ENCODE results near the gene OTOP3.

GRCh38 chr17:74918906-74919305, 16.8 kb upstream of the OTOP3 start:
- TF ChIP-seq, protein P1, sequence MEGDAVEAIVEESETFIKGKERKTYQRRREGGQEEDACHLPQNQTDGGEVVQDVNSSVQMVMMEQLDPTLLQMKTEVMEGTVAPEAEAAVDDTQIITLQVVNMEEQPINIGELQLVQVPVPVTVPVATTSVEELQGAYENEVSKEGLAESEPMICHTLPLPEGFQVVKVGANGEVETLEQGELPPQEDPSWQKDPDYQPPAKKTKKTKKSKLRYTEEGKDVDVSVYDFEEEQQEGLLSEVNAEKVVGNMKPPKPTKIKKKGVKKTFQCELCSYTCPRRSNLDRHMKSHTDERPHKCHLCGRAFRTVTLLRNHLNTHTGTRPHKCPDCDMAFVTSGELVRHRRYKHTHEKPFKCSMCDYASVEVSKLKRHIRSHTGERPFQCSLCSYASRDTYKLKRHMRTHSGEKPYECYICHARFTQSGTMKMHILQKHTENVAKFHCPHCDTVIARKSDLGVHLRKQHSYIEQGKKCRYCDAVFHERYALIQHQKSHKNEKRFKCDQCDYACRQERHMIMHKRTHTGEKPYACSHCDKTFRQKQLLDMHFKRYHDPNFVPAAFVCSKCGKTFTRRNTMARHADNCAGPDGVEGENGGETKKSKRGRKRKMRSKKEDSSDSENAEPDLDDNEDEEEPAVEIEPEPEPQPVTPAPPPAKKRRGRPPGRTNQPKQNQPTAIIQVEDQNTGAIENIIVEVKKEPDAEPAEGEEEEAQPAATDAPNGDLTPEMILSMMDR (IDR thresholded peaks at IDR 0.05; ENCODE audit: insufficient read depth, low read length, poor library complexity, severe bottlenecking): no peak
- TF ChIP-seq EZH2phosphoT487 (conservative IDR thresholded peaks at IDR 0.05; ENCODE audit: low read length): no peak

Measured in SU-DHL-6 (cell line).